Kidney tubule cell (primary cell): ENCODE results near the gene NANS.
"Not testable (repeated sequence)": the region's sequence is repeated elsewhere in the genome, so short reads cannot be mapped to it uniquely, and the experiment has no call there.

ENCODE experiments used
- DNase-seq: peaks from one replicate; pipeline ENCODE4 v3.0.0-alpha.2; 2018; ENCODE audit warnings: low spot score

The NANS gene

GRCh38 chr9:98080326-98080725 lies 23.8 kb downstream of the NANS start:
- no peak for DNase-seq

GRCh38 chr9:98080780-98081179 lies 24.2 kb downstream of the NANS start:
- no peak for DNase-seq

- DNase-seq, result peak; percentile 87
Observed at GRCh38 chr9:98081477-98082219, 25.1 kb downstream of the NANS start.

- no peak for DNase-seq
Observed at GRCh38 chr9:98083061-98083501, 26.5 kb downstream of the NANS start.

GRCh38 chr9:98083566-98084183 lies 27.1 kb downstream of the NANS start:
- no peak for DNase-seq

GRCh38 chr9:98084396-98084795 lies 27.9 kb downstream of the NANS start:
- DNase-seq, result no peak

GRCh38 chr9:98085058-98085457 lies 28.5 kb downstream of the NANS start:
- DNase-seq, result no peak

GRCh38 chr9:98085944-98086343 lies 29.4 kb downstream of the NANS start:
- DNase-seq, result peak; percentile 54

- DNase-seq, result no peak
Observed at GRCh38 chr9:98086461-98086860, 29.9 kb downstream of the NANS start.

- peak; percentile 25 for DNase-seq
Observed at GRCh38 chr9:98087420-98088354, 31.2 kb downstream of the NANS start.

- DNase-seq, result not testable (repeated sequence)
Observed at GRCh38 chr9:98090674-98091073, 34.1 kb downstream of the NANS start.

- no peak for DNase-seq
Observed at GRCh38 chr9:98091735-98092612, 35.4 kb downstream of the NANS start.

- no peak for DNase-seq
Observed at GRCh38 chr9:98092613-98092931, 36.0 kb downstream of the NANS start.

- no peak for DNase-seq
Observed at GRCh38 chr9:98094316-98094715, 37.8 kb downstream of the NANS start.

- DNase-seq, result no peak
Observed at GRCh38 chr9:98094851-98095250, 38.3 kb downstream of the NANS start.

GRCh38 chr9:98095401-98095800 lies 38.9 kb downstream of the NANS start:
- DNase-seq, result no peak

GRCh38 chr9:98096091-98096490 lies 39.6 kb downstream of the NANS start:
- DNase-seq, result no peak

- DNase-seq, result peak; percentile 28
Observed at GRCh38 chr9:98097836-98098235, 41.3 kb downstream of the NANS start.

GRCh38 chr9:98099346-98099745 lies 42.8 kb downstream of the NANS start:
- DNase-seq, result no peak

GRCh38 chr9:98099898-98100297 lies 43.4 kb downstream of the NANS start:
- no peak for DNase-seq

- DNase-seq, result no peak
Observed at GRCh38 chr9:98100456-98100855, 43.9 kb downstream of the NANS start.

GRCh38 chr9:98101416-98101815 lies 44.9 kb downstream of the NANS start:
- DNase-seq, result no peak
